Mesenchymal stem cell (in vitro differentiated cells and primary cell): ENCODE measurements around the gene IL1RAP. TPM values are rescaled to one million over a fixed set of nuclear protein-coding genes. Genes with fewer than 3 reads are reported as not detected.
"Not testable (repeated sequence)": the region's sequence is repeated elsewhere in the genome, so short reads cannot be mapped to it uniquely, and the experiment has no call there.

Source experiments
- DNase-seq: peaks from one replicate; pipeline ENCODE4 v3.0.0-alpha.2; 2013
- H2AFZ ChIP-seq: one replicate; pipeline ENCODE4 v1.6.1; 2013; ENCODE audit warnings: low read depth, mild to moderate bottlenecking, control low read depth, inconsistent platforms, low read length, moderate library complexity
- H2AK5ac ChIP-seq: 2 replicates; pipeline ENCODE4 v1.6.1; 2013; ENCODE audit warnings: low read length, moderate library complexity, mild to moderate bottlenecking, inconsistent platforms; ENCODE audit not compliant: severe bottlenecking
- H2BK120ac ChIP-seq: one replicate; pipeline ENCODE4 v1.6.1; 2013; ENCODE audit warnings: low read depth, mild to moderate bottlenecking, inconsistent platforms, low read length, moderate library complexity
- H2BK12ac ChIP-seq, 2 experiments: one replicate each; pipeline ENCODE4 v1.6.1; 2013; ENCODE audit warnings: inconsistent platforms in 2 of 2, low read length in 2 of 2, mild to moderate bottlenecking in 2 of 2, moderate library complexity in 2 of 2, control low read depth in 1 of 2
- H2BK15ac ChIP-seq: one replicate; pipeline ENCODE4 v1.6.1; 2013; ENCODE audit warnings: mild to moderate bottlenecking, low read depth, inconsistent platforms; ENCODE audit not compliant: poor library complexity, severe bottlenecking
- H2BK5ac ChIP-seq: 2 replicates; pipeline ENCODE4 v1.6.1; 2013; ENCODE audit warnings: low read depth, mild to moderate bottlenecking, low read length, control low read depth, inconsistent platforms; ENCODE audit not compliant: poor library complexity, severe bottlenecking
- H3K14ac ChIP-seq, 2 experiments: one replicate each; pipeline ENCODE4 v1.6.1; 2013; ENCODE audit warnings: inconsistent platforms in 2 of 2, low read length in 2 of 2, control low read depth in 1 of 2, mild to moderate bottlenecking in 1 of 2, moderate library complexity in 1 of 2
- H3K18ac ChIP-seq, 2 experiments: one replicate each; pipeline ENCODE4 v1.6.1; 2013; ENCODE audit warnings: inconsistent platforms in 2 of 2, low read length in 2 of 2, control low read depth in 1 of 2, low read depth in 1 of 2, mild to moderate bottlenecking in 1 of 2
- H3K23ac ChIP-seq, 2 experiments: one replicate each; pipeline ENCODE4 v1.6.1; 2013; ENCODE audit warnings: inconsistent platforms in 2 of 2, low read length in 2 of 2, mild to moderate bottlenecking in 2 of 2, moderate library complexity in 2 of 2, control low read depth in 1 of 2
- H3K27ac ChIP-seq: 2 replicates; pipeline ENCODE4 v1.5.1; 2013; ENCODE audit warnings: mild to moderate bottlenecking, moderate library complexity, low read length, control low read depth, inconsistent platforms; ENCODE audit not compliant: poor library complexity, severe bottlenecking
- H3K27me3 ChIP-seq, 2 experiments: 2 replicates each; pipeline versions ENCODE4 v1.6.1 to v1.7.0; 2013; ENCODE audit warnings: low read length in 2 of 2, mild to moderate bottlenecking in 2 of 2, moderate library complexity in 2 of 2, control low read depth in 1 of 2, inconsistent platforms in 1 of 2; ENCODE audit not compliant: control insufficient read depth in 1 of 2, insufficient read depth in 1 of 2
- H3K36me3 ChIP-seq, 2 experiments: 2 replicates each; pipeline versions ENCODE4 v1.6.1 to v1.7.0; 2013; ENCODE audit warnings: low read length in 2 of 2, control low read depth in 1 of 2, inconsistent platforms in 1 of 2, low read depth in 1 of 2, mild to moderate bottlenecking in 1 of 2; ENCODE audit not compliant: insufficient read depth in 2 of 2, control insufficient read depth in 1 of 2
- H3K4ac ChIP-seq, 2 experiments: one replicate each; pipeline ENCODE4 v1.6.1; 2013; ENCODE audit warnings: inconsistent platforms in 2 of 2, low read length in 2 of 2, mild to moderate bottlenecking in 2 of 2, moderate library complexity in 2 of 2, control low read depth in 1 of 2, low read depth in 1 of 2
- H3K4me1 ChIP-seq: 2 replicates; pipeline ENCODE4 v1.6.1; 2013; ENCODE audit warnings: low read depth, low read length, control low read depth; ENCODE audit not compliant: control insufficient read depth, insufficient read depth
- H3K4me2 ChIP-seq: 2 replicates; pipeline ENCODE4 v1.6.1; 2013; ENCODE audit warnings: low read length, mild to moderate bottlenecking, inconsistent platforms; ENCODE audit not compliant: poor library complexity, severe bottlenecking
- H3K4me3 ChIP-seq, 2 experiments: 2 replicates each; pipeline versions ENCODE4 v1.5.1 to v1.7.0; 2013; ENCODE audit warnings: low read length in 2 of 2, mild to moderate bottlenecking in 2 of 2, control low read depth in 1 of 2, low read depth in 1 of 2; ENCODE audit not compliant: insufficient read depth in 1 of 2
- H3K79me1 ChIP-seq: replicated peaks from 2 replicates; pipeline ENCODE4 v1.6.1; 2013; ENCODE audit warnings: mild to moderate bottlenecking, control low read depth, low read length, inconsistent platforms; ENCODE audit not compliant: poor library complexity, severe bottlenecking
- H3K9ac ChIP-seq: 2 replicates; pipeline ENCODE4 v1.7.0; 2013; ENCODE audit warnings: mild to moderate bottlenecking, low read length, moderate library complexity
- H3K9me3 ChIP-seq: 2 replicates; pipeline ENCODE4 v1.7.0; 2013; ENCODE audit warnings: mild to moderate bottlenecking, low read length; ENCODE audit not compliant: control insufficient read depth
- H4K8ac ChIP-seq: one replicate; pipeline ENCODE4 v1.6.1; 2013; ENCODE audit warnings: inconsistent platforms, mild to moderate bottlenecking, low read length, moderate library complexity
- H4K91ac ChIP-seq: one replicate; pipeline ENCODE4 v1.6.1; 2013; ENCODE audit warnings: mild to moderate bottlenecking, low read length, inconsistent platforms
- WGBS: methylation state at CpG from one replicate; pipeline ENCODE4 v1.1.7; 2013; ENCODE audit warnings: mixed read lengths; 5-methylcytosine and 5-hydroxymethylcytosine counted together
- polyA plus RNA-seq, 2 experiments: library from polyadenylated mRNA; stranded (reverse); fragments of 200-250 nt; gene quantifications; one replicate each; pipeline ENCODE4 v1.2.3, GENCODE V29; 2013

The IL1RAP gene, protein sequence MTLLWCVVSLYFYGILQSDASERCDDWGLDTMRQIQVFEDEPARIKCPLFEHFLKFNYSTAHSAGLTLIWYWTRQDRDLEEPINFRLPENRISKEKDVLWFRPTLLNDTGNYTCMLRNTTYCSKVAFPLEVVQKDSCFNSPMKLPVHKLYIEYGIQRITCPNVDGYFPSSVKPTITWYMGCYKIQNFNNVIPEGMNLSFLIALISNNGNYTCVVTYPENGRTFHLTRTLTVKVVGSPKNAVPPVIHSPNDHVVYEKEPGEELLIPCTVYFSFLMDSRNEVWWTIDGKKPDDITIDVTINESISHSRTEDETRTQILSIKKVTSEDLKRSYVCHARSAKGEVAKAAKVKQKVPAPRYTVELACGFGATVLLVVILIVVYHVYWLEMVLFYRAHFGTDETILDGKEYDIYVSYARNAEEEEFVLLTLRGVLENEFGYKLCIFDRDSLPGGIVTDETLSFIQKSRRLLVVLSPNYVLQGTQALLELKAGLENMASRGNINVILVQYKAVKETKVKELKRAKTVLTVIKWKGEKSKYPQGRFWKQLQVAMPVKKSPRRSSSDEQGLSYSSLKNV
- polyA plus RNA-seq (2013, experiment 1 of 2) = 25.7 TPM
- polyA plus RNA-seq (2013, experiment 2 of 2) = 25.3 TPM

DNA sequence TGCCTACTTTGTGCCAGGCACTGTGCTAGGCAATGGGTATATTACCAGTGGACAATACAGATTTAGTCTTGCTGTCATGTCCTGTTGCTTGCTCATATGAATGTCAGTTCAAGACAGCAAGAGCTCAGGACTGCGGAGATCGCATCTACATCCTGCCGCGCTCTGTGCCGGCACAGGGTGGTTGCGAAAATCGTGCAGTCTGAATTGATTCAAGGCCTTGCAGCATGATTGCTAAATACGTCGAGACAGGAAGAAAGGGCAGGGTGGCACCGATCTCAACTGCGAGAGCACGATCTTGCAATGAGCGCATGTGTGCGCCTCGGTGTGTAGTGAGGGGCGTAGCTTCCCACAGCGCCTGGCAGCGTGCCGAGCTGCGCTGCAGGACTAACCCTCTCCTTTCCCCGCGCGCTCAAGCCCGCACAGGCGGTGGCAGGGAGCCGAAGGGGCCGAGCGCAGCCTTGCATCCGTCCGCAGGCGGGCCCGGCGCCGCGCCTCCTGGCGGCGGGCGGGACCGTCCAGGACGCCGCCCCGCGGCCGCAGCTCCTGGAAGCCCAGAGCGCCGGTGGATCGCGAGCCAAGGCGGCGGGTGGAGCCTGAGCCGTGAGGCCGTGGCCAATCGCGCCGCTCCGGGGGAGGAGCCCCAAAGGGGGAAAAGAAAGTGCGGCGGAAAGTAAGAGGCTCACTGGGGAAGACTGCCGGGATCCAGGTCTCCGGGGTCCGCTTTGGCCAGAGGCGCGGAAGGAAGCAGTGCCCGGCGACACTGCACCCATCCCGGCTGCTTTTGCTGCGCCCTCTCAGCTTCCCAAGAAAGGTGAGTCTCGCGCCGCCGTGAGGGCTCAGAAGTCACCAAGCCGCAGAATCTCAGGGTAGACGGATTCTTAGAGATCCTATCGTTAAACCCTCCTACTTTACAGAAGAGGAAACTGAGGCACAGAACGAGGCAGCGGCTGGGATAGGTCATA is at the start of gene IL1RAP:
TSS of gene IL1RAP (plus strand) at position 677 of the 962 bp plus-strand sequence. CDS start 50,205 bp downstream, outside the sequence.
- Histone ChIP-seq H2BK15ac (peak within 1 kb of the TSS; percentile 71), H3K14ac (peak within 1 kb of the TSS in 1 of 2 experiments; percentile 18), H3K9ac (peak within 1 kb of the TSS; percentile 88), H3K79me1 (peaks cover 7% of the 10 kb centered on the region), H2BK5ac (no peak within 1 kb of the TSS), H3K18ac (peak within 1 kb of the TSS; percentile 72 to 88), H3K4ac (peak within 1 kb of the TSS in 1 of 2 experiments; percentile 35), H3K4me2 (peak within 1 kb of the TSS; percentile 96), H4K91ac (peak within 1 kb of the TSS; percentile 95), H3K4me1 (no peaks in the 10 kb centered on the region), H3K23ac (peak within 1 kb of the TSS in 1 of 2 experiments; percentile 5), H2BK12ac (peak within 1 kb of the TSS in 1 of 2 experiments; percentile 16), H3K27ac (peak within 1 kb of the TSS; percentile 43), H3K27me3 (no peaks in the 10 kb centered on the region), H3K9me3 (no peaks in the 10 kb centered on the region), H2AFZ (peak within 1 kb of the TSS; percentile 76), H2BK120ac (no peak within 1 kb of the TSS), H3K4me3 (peak within 1 kb of the TSS; percentile 88 to 94), H4K8ac (peak within 1 kb of the TSS; percentile 85), H2AK5ac (no peak within 1 kb of the TSS), H3K36me3 (no peaks in the 10 kb centered on the region)
- DNase-seq = peak; percentile 93
- 2% methylated on average over 72 of the region's 76 CpGs for WGBS

DNA sequence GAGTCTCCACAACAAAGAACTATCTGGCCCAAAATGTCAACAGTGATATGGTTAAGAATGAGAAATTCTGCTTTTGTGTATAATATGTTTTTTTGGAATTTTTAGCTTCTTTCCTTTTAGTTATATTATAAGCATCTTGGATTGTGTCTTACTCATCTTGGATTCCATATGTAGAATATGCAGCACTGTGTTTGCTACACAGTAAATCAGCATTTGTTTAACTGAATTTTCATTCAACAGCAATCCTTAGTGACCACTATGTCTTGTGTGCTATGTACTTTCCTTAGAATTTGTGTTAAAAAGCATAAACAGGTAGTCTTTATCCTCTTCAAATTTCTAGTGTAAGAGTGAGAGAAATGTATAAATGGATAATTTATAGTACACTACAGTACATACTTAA is 46.0 kb upstream of the IL1RAP start:
- Histone ChIP-seq H2BK120ac (no peak overlapping the region), H3K14ac (no peak overlapping the region), H3K23ac (no peak overlapping the region), H2AK5ac (no peak overlapping the region), H3K4me2 (no peak overlapping the region), H3K4me1 (no peaks in the 10 kb centered on the region), H4K8ac (no peak overlapping the region), H2BK12ac (no peak overlapping the region), H3K9me3 (peaks cover 4% of the 10 kb centered on the region), H2BK5ac (no peak overlapping the region), H3K4me3 (no peak overlapping the region), H3K27me3 (no peaks in the 10 kb centered on the region), H2BK15ac (no peak overlapping the region), H3K36me3 (no peaks in the 10 kb centered on the region), H4K91ac (no peak overlapping the region), H3K79me1 (no peaks in the 10 kb centered on the region), H2AFZ (no peak overlapping the region), H3K4ac (no peak overlapping the region), H3K9ac (no peak overlapping the region), H3K27ac (no peak overlapping the region), H3K18ac (no peak overlapping the region)
- no peak for DNase-seq

DNA sequence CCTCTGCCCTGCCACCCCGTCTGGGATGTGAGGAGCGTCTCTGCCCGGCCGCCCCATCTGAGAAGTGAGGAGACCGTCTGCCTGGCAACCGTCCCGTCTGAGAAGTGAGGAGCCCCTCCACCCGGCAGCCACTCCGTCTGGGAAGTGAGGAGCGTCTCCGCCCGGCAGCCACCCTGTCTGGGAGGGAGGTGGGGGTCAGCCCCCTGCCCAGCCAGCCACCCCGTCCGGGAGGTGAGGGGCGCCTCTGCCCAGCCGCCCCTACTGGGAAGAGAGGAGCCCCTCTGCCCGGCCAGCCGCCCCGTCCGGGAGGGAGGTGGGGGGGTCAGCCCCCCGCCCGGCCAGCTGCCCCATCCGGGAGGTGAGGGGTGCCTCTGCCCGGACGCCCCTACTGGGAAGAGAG is 40.6 kb upstream of the IL1RAP start:
- not testable (repeated sequence) for H4K8ac ChIP-seq, H2BK5ac ChIP-seq, H2BK120ac ChIP-seq, H3K23ac ChIP-seq, H3K18ac ChIP-seq, H3K79me1 ChIP-seq, H2AK5ac ChIP-seq, H3K4me3 ChIP-seq, DNase-seq, H2BK15ac ChIP-seq, H3K4me1 ChIP-seq, H3K36me3 ChIP-seq, H3K27ac ChIP-seq, H3K4ac ChIP-seq, H3K27me3 ChIP-seq, H4K91ac ChIP-seq, H2BK12ac ChIP-seq, H3K14ac ChIP-seq, H3K4me2 ChIP-seq, H2AFZ ChIP-seq, H3K9ac ChIP-seq, H3K9me3 ChIP-seq
- WGBS = 98% methylated on average over 17 of the region's 25 CpGs
